Measurements from ENCODE around the gene CAMK2B. TPM values are rescaled to one million over a fixed set of nuclear protein-coding genes. Genes with fewer than 3 reads are reported as not detected.

CAMK2B gene
- total and polyA plus RNA-seq, 2 of the 13 experiments (the other 11 are each of a cell fraction or from before 2014, with no cell fraction given), result 0.27 to 0.48 TPM

DNA sequence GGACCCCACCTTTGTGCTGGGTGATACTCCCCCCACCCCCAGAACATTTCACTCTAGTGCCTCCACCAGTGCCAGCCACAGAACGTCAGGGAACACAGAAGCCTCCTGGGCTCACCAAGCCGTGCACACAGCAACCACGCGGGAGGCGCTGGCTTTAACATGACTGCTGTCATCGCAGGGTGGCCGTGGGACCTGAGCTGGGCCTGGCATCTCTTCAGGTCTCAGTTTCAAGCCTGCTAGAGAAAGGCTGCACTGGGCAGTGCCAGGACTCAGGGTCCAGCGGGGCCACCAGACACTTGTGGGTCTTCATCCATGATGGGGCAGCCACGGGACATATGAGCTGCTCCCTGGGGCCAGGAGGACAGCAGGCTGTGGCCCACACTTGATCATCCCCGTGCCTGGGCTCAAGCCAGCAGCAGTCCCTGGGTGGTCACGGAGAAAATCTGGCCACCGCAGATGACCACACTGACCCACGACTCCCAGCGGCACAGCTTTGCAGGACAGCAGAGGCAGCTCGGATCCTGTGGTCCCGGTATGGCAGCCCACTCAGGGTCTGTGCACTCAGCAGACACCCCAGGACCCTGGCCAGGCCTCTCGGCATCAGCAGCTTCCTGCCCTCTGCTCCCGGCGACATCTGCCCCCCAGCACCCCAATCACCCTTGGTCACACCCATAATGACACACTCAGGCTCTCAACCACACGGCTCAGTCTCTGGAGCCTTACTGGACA, 44.2 kb downstream of the CAMK2B start (continued):
- TF ChIP-seq, protein P1, sequence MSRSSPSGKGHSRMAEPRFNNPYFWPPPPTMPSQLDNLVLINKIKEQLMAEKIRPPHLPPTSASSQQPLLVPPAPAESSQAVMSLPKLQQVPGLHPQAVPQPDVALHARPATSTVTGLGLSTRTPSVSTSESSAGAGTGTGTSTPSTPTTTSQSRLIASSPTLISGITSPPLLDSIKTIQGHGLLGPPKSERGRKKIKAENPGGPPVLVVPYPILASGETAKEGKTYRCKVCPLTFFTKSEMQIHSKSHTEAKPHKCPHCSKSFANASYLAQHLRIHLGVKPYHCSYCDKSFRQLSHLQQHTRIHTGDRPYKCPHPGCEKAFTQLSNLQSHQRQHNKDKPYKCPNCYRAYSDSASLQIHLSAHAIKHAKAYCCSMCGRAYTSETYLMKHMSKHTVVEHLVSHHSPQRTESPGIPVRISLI (CRISPR knock-in tag; IDR thresholded peaks at IDR 0.05; ENCODE audit: borderline replicate concordance), result no peak
- TF ChIP-seq RFX1 (IDR thresholded peaks at IDR 0.05) (no peak), STAT5B (CRISPR knock-in tag; IDR thresholded peaks at IDR 0.05) (no peak), PHF8 (CRISPR knock-in tag; IDR thresholded peaks at IDR 0.05) (no peak), MED8 (CRISPR knock-in tag; IDR thresholded peaks at IDR 0.05; ENCODE audit: insufficient replicate concordance) (no peak), ZNF337 (CRISPR knock-in tag; IDR thresholded peaks at IDR 0.05; ENCODE audit: borderline replicate concordance, low read depth) (no peak), FLYWCH1 (CRISPR knock-in tag; IDR thresholded peaks at IDR 0.05) (no peak), HNRNPLL (IDR thresholded peaks at IDR 0.05; ENCODE audit: low read depth, low read length, poor library complexity, severe bottlenecking) (no peak)
- TF ChIP-seq, protein P2, sequence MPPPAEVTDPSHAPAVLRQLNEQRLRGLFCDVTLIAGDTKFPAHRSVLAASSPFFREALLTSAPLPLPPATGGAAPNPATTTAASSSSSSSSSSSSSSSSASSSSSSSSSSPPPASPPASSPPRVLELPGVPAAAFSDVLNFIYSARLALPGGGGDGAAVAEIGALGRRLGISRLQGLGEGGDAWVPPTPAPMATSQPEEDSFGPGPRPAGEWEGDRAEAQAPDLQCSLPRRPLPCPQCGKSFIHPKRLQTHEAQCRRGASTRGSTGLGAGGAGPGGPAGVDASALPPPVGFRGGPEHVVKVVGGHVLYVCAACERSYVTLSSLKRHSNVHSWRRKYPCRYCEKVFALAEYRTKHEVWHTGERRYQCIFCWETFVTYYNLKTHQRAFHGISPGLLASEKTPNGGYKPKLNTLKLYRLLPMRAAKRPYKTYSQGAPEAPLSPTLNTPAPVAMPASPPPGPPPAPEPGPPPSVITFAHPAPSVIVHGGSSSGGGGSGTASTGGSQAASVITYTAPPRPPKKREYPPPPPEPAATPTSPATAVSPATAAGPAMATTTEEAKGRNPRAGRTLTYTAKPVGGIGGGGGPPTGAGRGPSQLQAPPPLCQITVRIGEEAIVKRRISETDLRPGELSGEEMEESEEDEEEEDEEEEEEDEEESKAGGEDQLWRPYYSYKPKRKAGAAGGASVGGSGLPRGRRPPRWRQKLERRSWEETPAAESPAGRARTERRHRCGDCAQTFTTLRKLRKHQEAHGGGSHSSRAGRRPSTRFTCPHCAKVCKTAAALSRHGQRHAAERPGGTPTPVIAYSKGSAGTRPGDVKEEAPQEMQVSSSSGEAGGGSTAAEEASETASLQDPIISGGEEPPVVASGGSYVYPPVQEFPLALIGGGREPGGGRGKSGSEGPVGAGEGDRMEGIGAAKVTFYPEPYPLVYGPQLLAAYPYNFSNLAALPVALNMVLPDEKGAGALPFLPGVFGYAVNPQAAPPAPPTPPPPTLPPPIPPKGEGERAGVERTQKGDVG (CRISPR knock-in tag; IDR thresholded peaks at IDR 0.05; ENCODE audit: borderline replicate concordance), result no peak
